ENCODE results near the gene DAPK2. TPM values are rescaled to one million over a fixed set of nuclear protein-coding genes. Genes with fewer than 3 reads are reported as not detected.

The DAPK2 gene
- total and polyA plus RNA-seq, 2 of the 13 experiments (the other 11 are each of a cell fraction or from before 2014, with no cell fraction given): 0.33 to 0.63 TPM

DNA sequence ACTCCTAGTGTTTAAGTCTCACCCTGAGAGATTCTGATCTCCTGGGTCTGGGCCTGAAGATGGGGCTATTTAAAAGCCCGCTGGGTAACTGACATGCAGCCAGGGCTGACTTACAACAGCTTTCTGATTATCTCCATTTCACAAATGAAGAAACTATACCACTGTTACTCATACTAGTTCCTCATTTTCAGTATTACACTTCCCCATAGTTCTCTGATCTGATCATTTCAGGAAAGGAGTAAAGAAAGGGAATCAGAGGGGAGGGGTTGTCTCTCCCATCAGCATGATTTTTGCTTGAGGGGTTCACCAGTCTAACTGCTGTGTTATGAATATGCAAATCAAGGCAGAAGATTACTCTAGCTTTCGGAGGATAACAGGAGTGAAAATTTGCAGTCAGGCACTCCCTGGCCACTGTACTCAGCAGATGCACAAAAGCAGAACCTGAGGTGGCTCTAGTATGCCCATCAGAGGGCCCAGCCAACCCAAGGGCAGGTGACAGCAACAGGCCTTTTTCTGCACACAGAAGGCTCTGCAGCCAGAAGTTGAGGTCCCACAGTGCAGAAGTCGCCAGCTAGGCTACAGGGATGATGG, 59.4 kb downstream of the DAPK2 start:
- Histone ChIP-seq H3K9me3 (ENCODE audit: low read length) (no peaks in the 10 kb centered on the region), H3K27ac (ENCODE audit: extremely low read length, insufficient read depth, low read length) (no peak overlapping the region), H3K79me2 (ENCODE audit: insufficient read depth, low read length) (no peaks in the 10 kb centered on the region), H3K27me3 (ENCODE audit: control insufficient read depth in 1 of 2, insufficient read depth in 2 of 2, low read length in 2 of 2) (no peaks in the 10 kb centered on the region), H4K20me1 (ENCODE audit: insufficient read depth, low read length) (no peaks in the 10 kb centered on the region), H3K4me1 (ENCODE audit: insufficient read depth, low read length) (no peaks in the 10 kb centered on the region), H3K4me3 (replicated peaks in 1 of 3; ENCODE audit: insufficient read depth in 1 of 3, low read depth in 2 of 3, low read length in 3 of 3) (no peak overlapping the region), H3K4me2 (ENCODE audit: low read depth, low read length) (no peak overlapping the region), H2AFZ (ENCODE audit: low read length) (no peak overlapping the region), H3K9ac (ENCODE audit: insufficient read depth, low read depth, low read length) (no peak overlapping the region), H3K36me3 (replicated peaks in 1 of 2; ENCODE audit: control insufficient read depth in 1 of 2, insufficient read depth in 2 of 2, low read length in 2 of 2) (no peaks in the 10 kb centered on the region)
- intact Hi-C loops (cut with micrococcal nuclease; ENCODE audit: unreplicated experiment): no loop called here
- in situ Hi-C loops (cut with HindIII; ENCODE audit: extremely low pct_ligation_motif_present, low pct_unique_long_range_greater_than_20kb): no loop called here
- FAIRE-seq (no peak), ATAC-seq (no peak), DNase-seq (ENCODE audit: low spot score) (no peak)
- BruUV-seq (replicated peaks): no TSS peak
- ChIA-PET CTCF (ENCODE audit: low intra/inter-chr PET ratio, low total read pairs) (no interaction called here), POLR2A (no interaction called here)
- TF ChIP-seq AKAP8 (CRISPR knock-in tag; IDR thresholded peaks at IDR 0.05) (no peak), RBM22 (optimal IDR thresholded peaks at IDR 0.05; ENCODE audit: low read length) (no peak), RAD21 (CRISPR knock-in tag; IDR thresholded peaks at IDR 0.05) (no peak), ZNF10 (CRISPR knock-in tag; IDR thresholded peaks at IDR 0.05; ENCODE audit: borderline replicate concordance, low read depth) (no peak), STAG1 (CRISPR knock-in tag; IDR thresholded peaks at IDR 0.05) (no peak), EED (CRISPR knock-in tag; IDR thresholded peaks at IDR 0.05) (no peak)
- WGBS (ENCODE audit: low lambda C conversion rate): 48% methylated on average over 3 of the region's 3 CpGs

DNA sequence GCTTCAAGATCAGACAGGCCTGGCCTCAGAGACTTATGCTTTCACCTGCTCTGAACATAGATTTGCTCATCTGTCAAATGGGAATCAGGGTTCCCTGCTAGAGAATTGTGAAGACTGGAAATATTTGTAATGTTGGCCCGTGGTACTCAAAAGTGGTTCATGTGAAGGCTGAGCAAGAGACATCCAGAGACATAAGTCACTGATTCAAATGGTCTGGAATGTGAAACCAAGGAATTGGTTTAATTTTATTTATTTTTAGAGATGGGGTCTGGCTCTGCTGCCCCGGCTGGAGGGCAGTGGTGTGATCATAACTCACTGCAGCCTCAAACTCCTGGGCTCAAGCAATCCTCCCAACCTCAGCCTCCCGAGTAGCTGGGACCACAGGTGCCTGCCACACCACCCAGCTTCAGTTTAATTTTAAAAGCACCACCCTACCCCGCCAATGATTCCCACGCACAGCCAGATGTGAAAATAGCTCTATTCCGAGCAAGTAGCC, 60.1 kb downstream of the DAPK2 start:
- H3K79me2 ChIP-seq (ENCODE audit: insufficient read depth, low read length): no peaks in the 10 kb centered on the region
- H3K4me1 ChIP-seq (ENCODE audit: insufficient read depth, low read length): no peaks in the 10 kb centered on the region
- DNase-seq (ENCODE audit: low spot score) (no peak), FAIRE-seq (no peak), ATAC-seq (no peak)
- ChIA-PET CTCF (ENCODE audit: low intra/inter-chr PET ratio, low total read pairs) (no interaction called here), POLR2A (no interaction called here)
- H3K36me3 ChIP-seq (replicated peaks in 1 of 2; ENCODE audit: control insufficient read depth in 1 of 2, insufficient read depth in 2 of 2, low read length in 2 of 2): no peaks in the 10 kb centered on the region
- no peak overlapping the region for H2AFZ ChIP-seq (ENCODE audit: low read length)
- no peak overlapping the region for H3K27ac ChIP-seq (ENCODE audit: extremely low read length, insufficient read depth, low read length)
- intact Hi-C loops (cut with micrococcal nuclease; ENCODE audit: unreplicated experiment): no loop called here
- H4K20me1 ChIP-seq (ENCODE audit: insufficient read depth, low read length): no peaks in the 10 kb centered on the region
- in situ Hi-C loops (cut with HindIII; ENCODE audit: extremely low pct_ligation_motif_present, low pct_unique_long_range_greater_than_20kb): no loop called here
- H3K4me2 ChIP-seq (ENCODE audit: low read depth, low read length): no peak overlapping the region
- no peaks in the 10 kb centered on the region for H3K9me3 ChIP-seq (ENCODE audit: low read length)
- no peaks in the 10 kb centered on the region for H3K27me3 ChIP-seq (ENCODE audit: control insufficient read depth in 1 of 2, insufficient read depth in 2 of 2, low read length in 2 of 2)
- BruUV-seq (replicated peaks): no TSS peak
- no peak overlapping the region for H3K4me3 ChIP-seq (replicated peaks in 1 of 3; ENCODE audit: insufficient read depth in 1 of 3, low read depth in 2 of 3, low read length in 3 of 3)
- no peak overlapping the region for H3K9ac ChIP-seq (ENCODE audit: insufficient read depth, low read depth, low read length)
- 50% methylated on average over 6 of the region's 6 CpGs for WGBS (ENCODE audit: low lambda C conversion rate)
- TF ChIP-seq SYNCRIP (IDR thresholded peaks at IDR 0.05; ENCODE audit: insufficient read depth, low read depth, low read length): no peak
- TF ChIP-seq ZNF891 (CRISPR knock-in tag; IDR thresholded peaks at IDR 0.05): no peak
- TF ChIP-seq ATF2 (CRISPR knock-in tag; IDR thresholded peaks at IDR 0.05): no peak
- TF ChIP-seq SMARCC2 (IDR thresholded peaks at IDR 0.05): no peak
- no peak for TF ChIP-seq SOX13 (IDR thresholded peaks at IDR 0.05)
- no peak for TF ChIP-seq SOX13 (CRISPR knock-in tag; conservative IDR thresholded peaks at IDR 0.05 in 1 of 2, IDR thresholded peaks at IDR 0.05 in 1 of 2)
- TF ChIP-seq, protein P1, sequence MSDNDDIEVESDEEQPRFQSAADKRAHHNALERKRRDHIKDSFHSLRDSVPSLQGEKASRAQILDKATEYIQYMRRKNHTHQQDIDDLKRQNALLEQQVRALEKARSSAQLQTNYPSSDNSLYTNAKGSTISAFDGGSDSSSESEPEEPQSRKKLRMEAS (IDR thresholded peaks at IDR 0.05): no peak
- TF ChIP-seq RBFOX2 (IDR thresholded peaks at IDR 0.05; ENCODE audit: low read depth, low read length): no peak
- no peak for TF ChIP-seq BCL6 (CRISPR knock-in tag; IDR thresholded peaks at IDR 0.05)
- TF ChIP-seq ZNF772 (CRISPR knock-in tag; IDR thresholded peaks at IDR 0.05): no peak
- TF ChIP-seq, protein P2, sequence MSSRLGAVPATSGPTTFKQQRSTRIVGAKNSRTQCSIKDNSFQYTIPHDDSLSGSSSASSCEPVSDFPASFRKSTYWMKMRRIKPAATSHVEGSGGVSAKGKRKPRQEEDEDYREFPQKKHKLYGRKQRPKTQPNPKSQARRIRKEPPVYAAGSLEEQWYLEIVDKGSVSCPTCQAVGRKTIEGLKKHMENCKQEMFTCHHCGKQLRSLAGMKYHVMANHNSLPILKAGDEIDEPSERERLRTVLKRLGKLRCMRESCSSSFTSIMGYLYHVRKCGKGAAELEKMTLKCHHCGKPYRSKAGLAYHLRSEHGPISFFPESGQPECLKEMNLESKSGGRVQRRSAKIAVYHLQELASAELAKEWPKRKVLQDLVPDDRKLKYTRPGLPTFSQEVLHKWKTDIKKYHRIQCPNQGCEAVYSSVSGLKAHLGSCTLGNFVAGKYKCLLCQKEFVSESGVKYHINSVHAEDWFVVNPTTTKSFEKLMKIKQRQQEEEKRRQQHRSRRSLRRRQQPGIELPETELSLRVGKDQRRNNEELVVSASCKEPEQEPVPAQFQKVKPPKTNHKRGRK (CRISPR knock-in tag; IDR thresholded peaks at IDR 0.05): no peak

Measured in HepG2 (cell line).